Body of pancreas (tissue), 4 donors: ENCODE results near the gene TRAK1. TPM values are rescaled to one million over a fixed set of nuclear protein-coding genes. Genes with fewer than 3 reads are reported as not detected.

Experiments used
- ATAC-seq: fragments of 150-250 bp; one replicate; pipeline ENCODE4 v1.9.1; 2016
- DNase-seq, 4 donors: peaks; one replicate each; pipeline ENCODE4 v3.0.0-alpha.2; 2019
- H3K27ac ChIP-seq, 4 donors: fragments of 200-600 bp; sonication (generic); 1 replicate in 3 of 4; 2 replicates in 1 of 4; pipeline versions ENCODE4 v1.5.1 to v1.6.1; 2016 to 2019; ENCODE audit warnings: mild to moderate bottlenecking in 1 of 4, mixed read lengths in 1 of 4, moderate library complexity in 1 of 4
- H3K27me3 ChIP-seq, 2 donors: fragments of 200-600 bp; sonication (generic); one replicate each; pipeline ENCODE4 v1.6.0; 2016; ENCODE audit warnings: mild to moderate bottlenecking in 1 of 2
- H3K36me3 ChIP-seq, 2 donors: fragments of 200-600 bp; sonication (generic); replicated peaks in 1 of 2; 2 replicates each; pipeline ENCODE4 v1.5.1; 2016; ENCODE audit warnings: low read depth in 2 of 2; ENCODE audit not compliant: insufficient read depth in 1 of 2
- H3K4me1 ChIP-seq: fragments of 200-600 bp; sonication (generic); one replicate; pipeline ENCODE4 v1.6.0; 2016
- H3K4me3 ChIP-seq, 2 donors: fragments of 200-600 bp; sonication (generic); 1 replicate in 1 of 2; 2 replicates in 1 of 2; pipeline ENCODE4 v1.5.1; 2016 to 2019
- H3K9me3 ChIP-seq, 3 donors: fragments of 200-600 bp; sonication (generic); 1 replicate in 2 of 3; 2 replicates in 1 of 3; pipeline ENCODE4 v1.5.1; 2016
- CTCF ChIP-seq, 7 experiments: fragments of 450-650 bp in 4 of 7; fragments of 200-600 bp in 3 of 7; sonication (generic) in 3 of 7; IDR thresholded peaks; one replicate each; pipeline ENCODE4 v1.5.1; 2016 to 2019; ENCODE audit warnings: antibody characterized with exemption in 7 of 7
- POLR2A ChIP-seq, 3 donors: fragments of 450-650 bp; IDR thresholded peaks; one replicate each; pipeline ENCODE4 v1.6.1; 2016; ENCODE audit warnings: antibody characterized with exemption in 3 of 3, mild to moderate bottlenecking in 2 of 3
- WGBS, 2 donors: methylation state at CpG; one replicate each; pipeline ENCODE4 v1.1.5; 2017; 5-methylcytosine and 5-hydroxymethylcytosine counted together
- intact Hi-C: fragments of 100-400 bp; cut with DNase I; formaldehyde crosslinking; loops from one replicate; pipeline ENCODE4 v1.15.1; 2023
- total RNA-seq, 2 donors: library from RNA; depleted of rRNA; stranded (reverse); fragments of >200 nt; gene quantifications; one replicate each; pipeline ENCODE4 v1.1.0, GENCODE V29; 2016

TRAK1 gene
- total RNA-seq, 2 donors from 2014 or later: 17.1 to 24.1 TPM

GRCh38 chr3:42115215-42115614, 24.1 kb downstream of the TRAK1 start:
- DNase-seq (peak in 1 of 4 donors; percentile 9), ATAC-seq (no peak)
- H3K4me1 ChIP-seq: peaks cover 10% of the 10 kb centered on the region
- H3K27me3 ChIP-seq: no peaks in the 10 kb centered on the region
- H3K27ac ChIP-seq: no peak overlapping the region
- H3K9me3 ChIP-seq: no peaks in the 10 kb centered on the region
- H3K4me3 ChIP-seq: no peak overlapping the region
- TF ChIP-seq CTCF (IDR thresholded peaks at IDR 0.05) (no peak), POLR2A (IDR thresholded peaks at IDR 0.05) (no peak)
- intact Hi-C loops: no loop called here
- no peaks in the 10 kb centered on the region for H3K36me3 ChIP-seq
- whole genome bisulfite sequencing, 2 donors: 60% methylated on average over 13 of the region's 13 CpGs

GRCh38 chr3:42115946-42116345, 24.8 kb downstream of the TRAK1 start:
- Histone ChIP-seq H3K27ac (no peak overlapping the region), H3K4me3 (no peak overlapping the region), H3K27me3 (no peaks in the 10 kb centered on the region), H3K9me3 (no peaks in the 10 kb centered on the region), H3K36me3 (no peaks in the 10 kb centered on the region), H3K4me1 (peaks cover 15% of the 10 kb centered on the region)
- WGBS, 2 donors: 89 to 92% methylated on average over 9 of the region's 9 CpGs
- ATAC-seq (no peak), DNase-seq (peak; percentile 7 to 29 (median 28))
- intact Hi-C loops: no loop called here
- TF ChIP-seq CTCF (IDR thresholded peaks at IDR 0.05) (no peak), POLR2A (IDR thresholded peaks at IDR 0.05) (no peak)

- no peak for TF ChIP-seq POLR2A (IDR thresholded peaks at IDR 0.05)
- no peak overlapping the region for H3K27ac ChIP-seq
- H3K9me3 ChIP-seq: no peaks in the 10 kb centered on the region
- DNase-seq (peak in 1 of 4 donors; percentile 3), ATAC-seq (no peak)
- no peak overlapping the region for H3K4me3 ChIP-seq
- H3K4me1 ChIP-seq: peaks cover 15% of the 10 kb centered on the region
- no peaks in the 10 kb centered on the region for H3K27me3 ChIP-seq
- intact Hi-C loops: no loop called here
- H3K36me3 ChIP-seq: no peaks in the 10 kb centered on the region
- 93 to 94% methylated on average over 1 of the region's 1 CpG for WGBS, 2 donors
Measured at GRCh38 chr3:42116466-42116865, 25.3 kb downstream of the TRAK1 start.

GRCh38 chr3:42117175-42118008, 26.2 kb downstream of the TRAK1 start:
- Histone ChIP-seq H3K9me3 (no peaks in the 10 kb centered on the region), H3K36me3 (no peaks in the 10 kb centered on the region), H3K27ac (peak overlapping the region in 2 of 4 donors; percentile 60), H3K27me3 (no peaks in the 10 kb centered on the region), H3K4me1 (peaks cover 20% of the 10 kb centered on the region), H3K4me3 (no peak overlapping the region)
- WGBS, 2 donors: 35 to 37% methylated on average over 13 to 14 of the region's 14 CpGs
- TF ChIP-seq CTCF (IDR thresholded peaks at IDR 0.05) (peak in 6 of 7 experiments; percentile 42 to 73 (median 60)), POLR2A (IDR thresholded peaks at IDR 0.05) (no peak)
- ATAC-seq (peak; percentile 54), DNase-seq (peak; percentile 30 to 58 (median 42))
- intact Hi-C loops: no loop called here

GRCh38 chr3:42118762-42119361, 27.7 kb downstream of the TRAK1 start:
- Histone ChIP-seq H3K4me3 (no peak overlapping the region), H3K27ac (peak overlapping the region in 1 of 4 donors; percentile 1), H3K4me1 (peaks cover 33% of the 10 kb centered on the region), H3K27me3 (no peaks in the 10 kb centered on the region), H3K9me3 (no peaks in the 10 kb centered on the region), H3K36me3 (no peaks in the 10 kb centered on the region)
- DNase-seq: peak; percentile 13 to 42 (median 32)
- no peak for ATAC-seq
- TF ChIP-seq POLR2A (IDR thresholded peaks at IDR 0.05): no peak
- peak in 4 of 7 experiments; percentile 29 to 37 (median 35) for TF ChIP-seq CTCF (IDR thresholded peaks at IDR 0.05)
- WGBS, 2 donors: 60 to 64% methylated on average over 2 of the region's 2 CpGs
- intact Hi-C loops: no loop called here
